ENCODE data around the gene LPCAT1. TPM values are rescaled to one million over a fixed set of nuclear protein-coding genes. Genes with fewer than 3 reads are reported as not detected.

Gene LPCAT1
- total and polyA plus RNA-seq, 10 of the 15 experiments (the other 5 are each of a cell fraction or from before 2014, with no cell fraction given), result 2.3 to 109 (median 72.7) TPM

DNA sequence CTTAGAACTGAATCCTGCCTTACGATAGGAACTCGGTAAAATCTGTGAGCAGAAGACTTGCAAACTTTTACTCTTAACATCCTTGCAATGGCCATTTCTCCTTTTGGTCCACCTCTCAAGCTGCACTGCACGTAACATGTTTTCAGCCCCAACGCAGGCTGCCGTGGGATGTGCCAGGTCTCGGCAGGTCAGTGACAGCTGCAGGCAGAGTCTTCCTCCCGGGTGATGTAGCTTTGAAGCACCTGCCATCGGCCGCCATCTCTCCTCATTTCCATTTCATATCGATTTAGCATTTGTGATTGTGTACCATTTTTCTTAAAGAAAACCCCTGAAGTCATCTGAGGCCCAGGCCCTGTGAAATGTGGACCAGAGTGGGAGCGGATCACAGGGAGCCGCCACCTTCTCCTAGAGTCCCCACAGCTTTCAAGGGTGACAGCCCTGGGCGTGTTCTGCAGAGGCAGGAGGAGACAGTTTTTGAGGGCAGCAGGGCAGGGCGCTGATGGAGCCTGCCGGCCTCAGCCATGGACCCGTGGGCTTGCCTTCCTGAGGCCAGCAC is 25.8 kb upstream of the LPCAT1 start:
- H2AFZ ChIP-seq (ENCODE audit: control insufficient read depth, low read depth, low read length), result no peak overlapping the region
- BruUV-seq (replicated peaks), result no TSS peak
- no peak overlapping the region for H3K4me2 ChIP-seq (ENCODE audit: control insufficient read depth, insufficient read depth)
- 59% methylated on average over 16 of the region's 16 CpGs for WGBS (ENCODE audit: insufficient coverage, insufficient replicate concordance, low lambda C conversion rate, missing lambda C conversion rate)
- H3K4me1 ChIP-seq (ENCODE audit: control insufficient read depth, insufficient read depth, low read length), result no peaks in the 10 kb centered on the region
- H4K20me1 ChIP-seq (ENCODE audit: control insufficient read depth, insufficient read depth), result no peaks in the 10 kb centered on the region
- RAD21 ChIA-PET (ENCODE audit: unreplicated experiment), result no interaction called here
- POLR2A ChIA-PET, result no interaction called here
- H3K36me3 ChIP-seq (ENCODE audit: control insufficient read depth in 2 of 2, insufficient read depth in 2 of 2, low read length in 1 of 2), result no peaks in the 10 kb centered on the region
- intact Hi-C loops (cut with micrococcal nuclease; ENCODE audit: unreplicated experiment), result no loop called here
- H3K9me3 ChIP-seq (replicated peaks; ENCODE audit: control insufficient read depth, insufficient read depth, low read length), result no peaks in the 10 kb centered on the region
- CTCF ChIA-PET, result interaction anchor here (1.0 kb wide), 1 partner anchor 10 kb away, joined by 4 read pairs; no protein-coding TSS in a partner anchor
- H3K4me3 ChIP-seq, result no peak overlapping the region
- no peaks in the 10 kb centered on the region for H3K79me2 ChIP-seq (ENCODE audit: control insufficient read depth, insufficient read depth, low read length)
- in situ Hi-C loops (cut with MboI), result no loop called here
- FAIRE-seq (no peak), ATAC-seq (no peak), DNase-seq (ENCODE audit: low read depth, low spot score) (no peak)
- SMC1A ChIA-PET (ENCODE audit: uncharacterized antibody, unreplicated experiment), result no interaction called here
- H3K27ac ChIP-seq (ENCODE audit: control insufficient read depth, insufficient read depth), result no peak overlapping the region
- no peak overlapping the region for H3K9ac ChIP-seq (ENCODE audit: control insufficient read depth, insufficient read depth, low read length)
- no peaks in the 10 kb centered on the region; a peak in 1 of 4 replicates for H3K27me3 ChIP-seq (replicated peaks in 1 of 2; ENCODE audit: control insufficient read depth in 2 of 2, insufficient read depth in 2 of 2, low read length in 1 of 2)
- TF ChIP-seq RCOR1 (conservative IDR thresholded peaks at IDR 0.05; ENCODE audit: low read depth, low read length), result no peak
- TF ChIP-seq, protein P1, sequence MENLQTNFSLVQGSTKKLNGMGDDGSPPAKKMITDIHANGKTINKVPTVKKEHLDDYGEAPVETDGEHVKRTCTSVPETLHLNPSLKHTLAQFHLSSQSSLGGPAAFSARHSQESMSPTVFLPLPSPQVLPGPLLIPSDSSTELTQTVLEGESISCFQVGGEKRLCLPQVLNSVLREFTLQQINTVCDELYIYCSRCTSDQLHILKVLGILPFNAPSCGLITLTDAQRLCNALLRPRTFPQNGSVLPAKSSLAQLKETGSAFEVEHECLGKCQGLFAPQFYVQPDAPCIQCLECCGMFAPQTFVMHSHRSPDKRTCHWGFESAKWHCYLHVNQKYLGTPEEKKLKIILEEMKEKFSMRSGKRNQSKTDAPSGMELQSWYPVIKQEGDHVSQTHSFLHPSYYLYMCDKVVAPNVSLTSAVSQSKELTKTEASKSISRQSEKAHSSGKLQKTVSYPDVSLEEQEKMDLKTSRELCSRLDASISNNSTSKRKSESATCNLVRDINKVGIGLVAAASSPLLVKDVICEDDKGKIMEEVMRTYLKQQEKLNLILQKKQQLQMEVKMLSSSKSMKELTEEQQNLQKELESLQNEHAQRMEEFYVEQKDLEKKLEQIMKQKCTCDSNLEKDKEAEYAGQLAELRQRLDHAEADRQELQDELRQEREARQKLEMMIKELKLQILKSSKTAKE (IDR thresholded peaks at IDR 0.05; ENCODE audit: low read depth, poor library complexity, severe bottlenecking), result no peak
- TF ChIP-seq, protein P2, sequence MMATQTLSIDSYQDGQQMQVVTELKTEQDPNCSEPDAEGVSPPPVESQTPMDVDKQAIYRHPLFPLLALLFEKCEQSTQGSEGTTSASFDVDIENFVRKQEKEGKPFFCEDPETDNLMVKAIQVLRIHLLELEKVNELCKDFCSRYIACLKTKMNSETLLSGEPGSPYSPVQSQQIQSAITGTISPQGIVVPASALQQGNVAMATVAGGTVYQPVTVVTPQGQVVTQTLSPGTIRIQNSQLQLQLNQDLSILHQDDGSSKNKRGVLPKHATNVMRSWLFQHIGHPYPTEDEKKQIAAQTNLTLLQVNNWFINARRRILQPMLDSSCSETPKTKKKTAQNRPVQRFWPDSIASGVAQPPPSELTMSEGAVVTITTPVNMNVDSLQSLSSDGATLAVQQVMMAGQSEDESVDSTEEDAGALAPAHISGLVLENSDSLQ (IDR thresholded peaks at IDR 0.05), result no peak
- TF ChIP-seq CEBPB (IDR thresholded peaks at IDR 0.05; ENCODE audit: borderline replicate concordance in 1 of 2, low read depth in 2 of 2, low read length in 2 of 2), result no peak
- TF ChIP-seq STAT1 (conservative IDR thresholded peaks at IDR 0.05), result no peak
- TF ChIP-seq NR2F1 (conservative IDR thresholded peaks at IDR 0.05), result no peak
- TF ChIP-seq NBN (IDR thresholded peaks at IDR 0.05), result no peak
- TF ChIP-seq, protein P3, sequence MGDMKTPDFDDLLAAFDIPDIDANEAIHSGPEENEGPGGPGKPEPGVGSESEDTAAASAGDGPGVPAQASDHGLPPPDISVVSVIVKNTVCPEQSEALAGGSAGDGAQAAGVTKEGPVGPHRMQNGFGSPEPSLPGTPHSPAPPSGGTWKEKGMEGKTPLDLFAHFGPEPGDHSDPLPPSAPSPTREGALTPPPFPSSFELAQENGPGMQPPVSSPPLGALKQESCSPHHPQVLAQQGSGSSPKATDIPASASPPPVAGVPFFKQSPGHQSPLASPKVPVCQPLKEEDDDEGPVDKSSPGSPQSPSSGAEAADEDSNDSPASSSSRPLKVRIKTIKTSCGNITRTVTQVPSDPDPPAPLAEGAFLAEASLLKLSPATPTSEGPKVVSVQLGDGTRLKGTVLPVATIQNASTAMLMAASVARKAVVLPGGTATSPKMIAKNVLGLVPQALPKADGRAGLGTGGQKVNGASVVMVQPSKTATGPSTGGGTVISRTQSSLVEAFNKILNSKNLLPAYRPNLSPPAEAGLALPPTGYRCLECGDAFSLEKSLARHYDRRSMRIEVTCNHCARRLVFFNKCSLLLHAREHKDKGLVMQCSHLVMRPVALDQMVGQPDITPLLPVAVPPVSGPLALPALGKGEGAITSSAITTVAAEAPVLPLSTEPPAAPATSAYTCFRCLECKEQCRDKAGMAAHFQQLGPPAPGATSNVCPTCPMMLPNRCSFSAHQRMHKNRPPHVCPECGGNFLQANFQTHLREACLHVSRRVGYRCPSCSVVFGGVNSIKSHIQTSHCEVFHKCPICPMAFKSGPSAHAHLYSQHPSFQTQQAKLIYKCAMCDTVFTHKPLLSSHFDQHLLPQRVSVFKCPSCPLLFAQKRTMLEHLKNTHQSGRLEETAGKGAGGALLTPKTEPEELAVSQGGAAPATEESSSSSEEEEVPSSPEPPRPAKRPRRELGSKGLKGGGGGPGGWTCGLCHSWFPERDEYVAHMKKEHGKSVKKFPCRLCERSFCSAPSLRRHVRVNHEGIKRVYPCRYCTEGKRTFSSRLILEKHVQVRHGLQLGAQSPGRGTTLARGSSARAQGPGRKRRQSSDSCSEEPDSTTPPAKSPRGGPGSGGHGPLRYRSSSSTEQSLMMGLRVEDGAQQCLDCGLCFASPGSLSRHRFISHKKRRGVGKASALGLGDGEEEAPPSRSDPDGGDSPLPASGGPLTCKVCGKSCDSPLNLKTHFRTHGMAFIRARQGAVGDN (IDR thresholded peaks at IDR 0.05), result no peak
- TF ChIP-seq, protein P4, sequence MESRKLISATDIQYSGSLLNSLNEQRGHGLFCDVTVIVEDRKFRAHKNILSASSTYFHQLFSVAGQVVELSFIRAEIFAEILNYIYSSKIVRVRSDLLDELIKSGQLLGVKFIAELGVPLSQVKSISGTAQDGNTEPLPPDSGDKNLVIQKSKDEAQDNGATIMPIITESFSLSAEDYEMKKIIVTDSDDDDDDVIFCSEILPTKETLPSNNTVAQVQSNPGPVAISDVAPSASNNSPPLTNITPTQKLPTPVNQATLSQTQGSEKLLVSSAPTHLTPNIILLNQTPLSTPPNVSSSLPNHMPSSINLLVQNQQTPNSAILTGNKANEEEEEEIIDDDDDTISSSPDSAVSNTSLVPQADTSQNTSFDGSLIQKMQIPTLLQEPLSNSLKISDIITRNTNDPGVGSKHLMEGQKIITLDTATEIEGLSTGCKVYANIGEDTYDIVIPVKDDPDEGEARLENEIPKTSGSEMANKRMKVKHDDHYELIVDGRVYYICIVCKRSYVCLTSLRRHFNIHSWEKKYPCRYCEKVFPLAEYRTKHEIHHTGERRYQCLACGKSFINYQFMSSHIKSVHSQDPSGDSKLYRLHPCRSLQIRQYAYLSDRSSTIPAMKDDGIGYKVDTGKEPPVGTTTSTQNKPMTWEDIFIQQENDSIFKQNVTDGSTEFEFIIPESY (IDR thresholded peaks at IDR 0.05), result no peak
- TF ChIP-seq BMI1 (IDR thresholded peaks at IDR 0.05; ENCODE audit: borderline replicate concordance), result no peak
- TF ChIP-seq ZNF274 (IDR thresholded peaks at IDR 0.05; ENCODE audit: insufficient read depth, insufficient read length), result no peak
- no peak for TF ChIP-seq MXI1 (IDR thresholded peaks at IDR 0.05; ENCODE audit: low read depth, low read length)
